ENCODE data around the gene GPC6. TPM values are rescaled to one million over a fixed set of nuclear protein-coding genes. Genes with fewer than 3 reads are reported as not detected.
A peak's percentile ranks its signal among the peaks of the same experiment; 100 is the strongest.

GPC6 gene
- total and polyA plus RNA-seq, 4 donors, result 5.9 to 29.1 (median 18.2) TPM

DNA sequence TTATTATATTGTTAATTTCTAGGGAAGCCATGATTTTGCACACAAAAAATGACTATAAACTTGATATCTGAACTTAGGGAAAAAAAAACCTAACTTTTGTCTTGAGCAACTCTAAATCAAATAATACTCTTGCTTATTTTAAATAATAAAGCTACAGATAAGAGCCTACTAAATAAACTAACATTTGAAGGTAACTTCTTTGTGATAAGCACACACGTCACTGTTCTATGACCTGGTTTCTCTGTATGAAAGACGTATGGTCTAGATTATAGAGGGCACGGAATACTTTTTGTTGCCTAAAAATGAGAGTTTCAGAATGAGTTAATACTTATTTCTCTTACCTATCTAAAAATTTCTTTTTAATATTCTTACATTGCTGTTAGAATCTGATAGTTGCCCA is 649.6 kb downstream of the GPC6 start (continued):
- no peak for TF ChIP-seq HNF4G (IDR thresholded peaks at IDR 0.05)
- TF ChIP-seq FOXA2 (IDR thresholded peaks at IDR 0.05), result no peak
- TF ChIP-seq, protein P1, sequence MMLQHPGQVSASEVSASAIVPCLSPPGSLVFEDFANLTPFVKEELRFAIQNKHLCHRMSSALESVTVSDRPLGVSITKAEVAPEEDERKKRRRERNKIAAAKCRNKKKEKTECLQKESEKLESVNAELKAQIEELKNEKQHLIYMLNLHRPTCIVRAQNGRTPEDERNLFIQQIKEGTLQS (IDR thresholded peaks at IDR 0.05), result no peak

DNA sequence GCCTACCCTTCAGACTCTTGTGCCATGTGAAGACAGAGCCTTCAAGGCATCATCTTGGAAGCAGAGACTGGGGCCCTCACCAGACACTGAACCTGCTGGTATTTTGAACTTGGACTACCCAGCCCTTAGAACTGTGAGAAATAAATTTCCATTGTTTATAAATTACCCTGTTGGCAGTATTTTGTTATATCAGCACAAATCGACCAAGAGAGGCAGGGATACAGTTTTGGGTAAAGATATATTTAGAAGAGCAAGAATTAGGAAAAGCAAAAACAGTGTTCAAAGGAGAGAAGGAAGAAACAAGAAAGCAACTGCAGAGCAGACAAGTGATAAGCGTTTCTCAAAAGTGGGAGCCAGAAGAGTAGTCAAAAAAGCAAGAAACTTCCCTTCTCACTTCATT is 652.1 kb downstream of the GPC6 start:
- no peaks in the 10 kb centered on the region for H3K4me1 ChIP-seq (ENCODE audit: control insufficient read depth in 4 of 4, insufficient read depth in 4 of 4, low read length in 3 of 4)
- no peaks in the 10 kb centered on the region for H3K27me3 ChIP-seq (ENCODE audit: control insufficient read depth in 4 of 4, insufficient read depth in 4 of 4, low read length in 3 of 4)
- TF ChIP-seq TAF1 (conservative IDR thresholded peaks at IDR 0.05) (no peak), RXRA (IDR thresholded peaks at IDR 0.05) (no peak), GABPA (IDR thresholded peaks at IDR 0.05 in 1 of 2, conservative IDR thresholded peaks at IDR 0.05 in 1 of 2) (no peak), SP1 (IDR thresholded peaks at IDR 0.05) (no peak), FOXA2 (IDR thresholded peaks at IDR 0.05) (no peak)
- TF ChIP-seq, protein P2, sequence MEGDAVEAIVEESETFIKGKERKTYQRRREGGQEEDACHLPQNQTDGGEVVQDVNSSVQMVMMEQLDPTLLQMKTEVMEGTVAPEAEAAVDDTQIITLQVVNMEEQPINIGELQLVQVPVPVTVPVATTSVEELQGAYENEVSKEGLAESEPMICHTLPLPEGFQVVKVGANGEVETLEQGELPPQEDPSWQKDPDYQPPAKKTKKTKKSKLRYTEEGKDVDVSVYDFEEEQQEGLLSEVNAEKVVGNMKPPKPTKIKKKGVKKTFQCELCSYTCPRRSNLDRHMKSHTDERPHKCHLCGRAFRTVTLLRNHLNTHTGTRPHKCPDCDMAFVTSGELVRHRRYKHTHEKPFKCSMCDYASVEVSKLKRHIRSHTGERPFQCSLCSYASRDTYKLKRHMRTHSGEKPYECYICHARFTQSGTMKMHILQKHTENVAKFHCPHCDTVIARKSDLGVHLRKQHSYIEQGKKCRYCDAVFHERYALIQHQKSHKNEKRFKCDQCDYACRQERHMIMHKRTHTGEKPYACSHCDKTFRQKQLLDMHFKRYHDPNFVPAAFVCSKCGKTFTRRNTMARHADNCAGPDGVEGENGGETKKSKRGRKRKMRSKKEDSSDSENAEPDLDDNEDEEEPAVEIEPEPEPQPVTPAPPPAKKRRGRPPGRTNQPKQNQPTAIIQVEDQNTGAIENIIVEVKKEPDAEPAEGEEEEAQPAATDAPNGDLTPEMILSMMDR (IDR thresholded peaks at IDR 0.05; ENCODE audit: low read depth, low read length, missing input control), result no peak
- H3K9ac ChIP-seq (ENCODE audit: low read depth in 1 of 2, low read length in 2 of 2), result no peak overlapping the region
- H3K4me3 ChIP-seq (ENCODE audit: low read depth in 1 of 3, low read length in 3 of 3), result peak overlapping the region in 1 of 3 donors; percentile 29
- H3K27ac ChIP-seq (ENCODE audit: low read depth in 1 of 2, low read length in 2 of 2), result no peak overlapping the region
- DNase-seq (ENCODE audit: low spot score), result no peak
- WGBS, result 83% methylated on average over 2 of the region's 2 CpGs
- no peaks in the 10 kb centered on the region for H3K36me3 ChIP-seq (ENCODE audit: control insufficient read depth in 4 of 4, insufficient read depth in 3 of 4, low read depth in 1 of 4, low read length in 3 of 4)
- peaks cover 0 to 2% (median under 1%) of the 10 kb centered on the region in 4 donors for H3K9me3 ChIP-seq (ENCODE audit: control insufficient read depth in 4 of 4, low read length in 3 of 4)

DNA sequence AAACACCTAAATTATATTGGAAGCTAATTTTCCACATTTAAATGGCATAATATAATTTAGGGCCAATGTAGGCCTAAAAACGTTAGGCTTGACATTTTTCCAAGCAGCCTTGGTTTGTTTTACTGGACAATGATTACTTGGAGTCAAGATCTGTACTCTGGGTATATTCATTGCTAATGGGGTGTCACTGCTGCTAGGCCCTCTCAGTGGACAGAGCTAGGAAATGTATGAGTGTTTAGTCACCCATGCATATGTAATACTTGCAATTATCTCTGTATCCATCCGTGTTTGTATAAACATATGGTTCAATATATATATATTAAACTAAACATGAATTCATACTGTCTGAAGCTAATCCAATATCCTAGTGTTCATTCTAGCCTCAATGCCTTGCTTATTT is 654.8 kb downstream of the GPC6 start:
- H3K27ac ChIP-seq (ENCODE audit: low read depth in 1 of 2, low read length in 2 of 2), result no peak overlapping the region
- no peak for DNase-seq (ENCODE audit: low spot score)
- H3K4me3 ChIP-seq (ENCODE audit: low read depth in 1 of 3, low read length in 3 of 3), result no peak overlapping the region
- peaks cover 0 to 2% (median under 1%) of the 10 kb centered on the region in 4 donors for H3K9me3 ChIP-seq (ENCODE audit: control insufficient read depth in 4 of 4, low read length in 3 of 4)
- no peaks in the 10 kb centered on the region for H3K4me1 ChIP-seq (ENCODE audit: control insufficient read depth in 4 of 4, insufficient read depth in 4 of 4, low read length in 3 of 4)
- H3K27me3 ChIP-seq (ENCODE audit: control insufficient read depth in 4 of 4, insufficient read depth in 4 of 4, low read length in 3 of 4), result no peaks in the 10 kb centered on the region
- 68% methylated on average over 2 of the region's 2 CpGs for WGBS
- H3K9ac ChIP-seq (ENCODE audit: low read depth in 1 of 2, low read length in 2 of 2), result no peak overlapping the region
- H3K36me3 ChIP-seq (ENCODE audit: control insufficient read depth in 4 of 4, insufficient read depth in 3 of 4, low read depth in 1 of 4, low read length in 3 of 4), result no peaks in the 10 kb centered on the region
- TF ChIP-seq, protein P3, sequence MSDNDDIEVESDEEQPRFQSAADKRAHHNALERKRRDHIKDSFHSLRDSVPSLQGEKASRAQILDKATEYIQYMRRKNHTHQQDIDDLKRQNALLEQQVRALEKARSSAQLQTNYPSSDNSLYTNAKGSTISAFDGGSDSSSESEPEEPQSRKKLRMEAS (IDR thresholded peaks at IDR 0.05), result no peak
- TF ChIP-seq, protein P1 (IDR thresholded peaks at IDR 0.05), result no peak
- TF ChIP-seq, protein P2 (IDR thresholded peaks at IDR 0.05; ENCODE audit: low read depth, low read length, missing input control), result no peak
- TF ChIP-seq RAD21 (IDR thresholded peaks at IDR 0.05) (no peak), NR2F2 (IDR thresholded peaks at IDR 0.05) (no peak), FOXA1 (IDR thresholded peaks at IDR 0.05) (no peak), FOXA2 (IDR thresholded peaks at IDR 0.05) (no peak), GABPA (IDR thresholded peaks at IDR 0.05 in 1 of 2, conservative IDR thresholded peaks at IDR 0.05 in 1 of 2) (no peak), HNF4A (conservative IDR thresholded peaks at IDR 0.05) (no peak), EGR1 (IDR thresholded peaks at IDR 0.05; ENCODE audit: low read depth in 2 of 2) (no peak), HNF4G (IDR thresholded peaks at IDR 0.05) (no peak), SP1 (IDR thresholded peaks at IDR 0.05) (no peak), RXRA (IDR thresholded peaks at IDR 0.05) (no peak), TAF1 (conservative IDR thresholded peaks at IDR 0.05) (no peak)
- TF ChIP-seq, protein P4, sequence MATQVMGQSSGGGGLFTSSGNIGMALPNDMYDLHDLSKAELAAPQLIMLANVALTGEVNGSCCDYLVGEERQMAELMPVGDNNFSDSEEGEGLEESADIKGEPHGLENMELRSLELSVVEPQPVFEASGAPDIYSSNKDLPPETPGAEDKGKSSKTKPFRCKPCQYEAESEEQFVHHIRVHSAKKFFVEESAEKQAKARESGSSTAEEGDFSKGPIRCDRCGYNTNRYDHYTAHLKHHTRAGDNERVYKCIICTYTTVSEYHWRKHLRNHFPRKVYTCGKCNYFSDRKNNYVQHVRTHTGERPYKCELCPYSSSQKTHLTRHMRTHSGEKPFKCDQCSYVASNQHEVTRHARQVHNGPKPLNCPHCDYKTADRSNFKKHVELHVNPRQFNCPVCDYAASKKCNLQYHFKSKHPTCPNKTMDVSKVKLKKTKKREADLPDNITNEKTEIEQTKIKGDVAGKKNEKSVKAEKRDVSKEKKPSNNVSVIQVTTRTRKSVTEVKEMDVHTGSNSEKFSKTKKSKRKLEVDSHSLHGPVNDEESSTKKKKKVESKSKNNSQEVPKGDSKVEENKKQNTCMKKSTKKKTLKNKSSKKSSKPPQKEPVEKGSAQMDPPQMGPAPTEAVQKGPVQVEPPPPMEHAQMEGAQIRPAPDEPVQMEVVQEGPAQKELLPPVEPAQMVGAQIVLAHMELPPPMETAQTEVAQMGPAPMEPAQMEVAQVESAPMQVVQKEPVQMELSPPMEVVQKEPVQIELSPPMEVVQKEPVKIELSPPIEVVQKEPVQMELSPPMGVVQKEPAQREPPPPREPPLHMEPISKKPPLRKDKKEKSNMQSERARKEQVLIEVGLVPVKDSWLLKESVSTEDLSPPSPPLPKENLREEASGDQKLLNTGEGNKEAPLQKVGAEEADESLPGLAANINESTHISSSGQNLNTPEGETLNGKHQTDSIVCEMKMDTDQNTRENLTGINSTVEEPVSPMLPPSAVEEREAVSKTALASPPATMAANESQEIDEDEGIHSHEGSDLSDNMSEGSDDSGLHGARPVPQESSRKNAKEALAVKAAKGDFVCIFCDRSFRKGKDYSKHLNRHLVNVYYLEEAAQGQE (IDR thresholded peaks at IDR 0.05), result no peak
- TF ChIP-seq, protein P5, sequence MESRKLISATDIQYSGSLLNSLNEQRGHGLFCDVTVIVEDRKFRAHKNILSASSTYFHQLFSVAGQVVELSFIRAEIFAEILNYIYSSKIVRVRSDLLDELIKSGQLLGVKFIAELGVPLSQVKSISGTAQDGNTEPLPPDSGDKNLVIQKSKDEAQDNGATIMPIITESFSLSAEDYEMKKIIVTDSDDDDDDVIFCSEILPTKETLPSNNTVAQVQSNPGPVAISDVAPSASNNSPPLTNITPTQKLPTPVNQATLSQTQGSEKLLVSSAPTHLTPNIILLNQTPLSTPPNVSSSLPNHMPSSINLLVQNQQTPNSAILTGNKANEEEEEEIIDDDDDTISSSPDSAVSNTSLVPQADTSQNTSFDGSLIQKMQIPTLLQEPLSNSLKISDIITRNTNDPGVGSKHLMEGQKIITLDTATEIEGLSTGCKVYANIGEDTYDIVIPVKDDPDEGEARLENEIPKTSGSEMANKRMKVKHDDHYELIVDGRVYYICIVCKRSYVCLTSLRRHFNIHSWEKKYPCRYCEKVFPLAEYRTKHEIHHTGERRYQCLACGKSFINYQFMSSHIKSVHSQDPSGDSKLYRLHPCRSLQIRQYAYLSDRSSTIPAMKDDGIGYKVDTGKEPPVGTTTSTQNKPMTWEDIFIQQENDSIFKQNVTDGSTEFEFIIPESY (IDR thresholded peaks at IDR 0.05), result no peak

Measured in liver (tissue), 9 donors.